Epithelial cell of esophagus (primary cell): ENCODE measurements around the gene MKX.

Experiments used
- DNase-seq: peaks from one replicate; pipeline ENCODE4 v3.0.0; 2010; ENCODE audit warnings: low read depth
- H3K4me3 ChIP-seq: 2 replicates; pipeline ENCODE4 v1.5.1; 2011; ENCODE audit warnings: mild to moderate bottlenecking, low read length, control low read depth
- CTCF ChIP-seq: IDR thresholded peaks from 2 replicates; pipeline ENCODE4 v1.5.1; 2011; ENCODE audit warnings: low read depth, mild to moderate bottlenecking, low read length, control low read depth, inconsistent platforms; ENCODE audit not compliant: insufficient read depth; ENCODE audit errors: missing control alignments

Gene MKX

GRCh38 chr10:27673065-27673464, 72.6 kb downstream of the MKX start:
- no peak overlapping the region for H3K4me3 ChIP-seq
- no peak for TF ChIP-seq CTCF
- no peak for DNase-seq

DNA sequence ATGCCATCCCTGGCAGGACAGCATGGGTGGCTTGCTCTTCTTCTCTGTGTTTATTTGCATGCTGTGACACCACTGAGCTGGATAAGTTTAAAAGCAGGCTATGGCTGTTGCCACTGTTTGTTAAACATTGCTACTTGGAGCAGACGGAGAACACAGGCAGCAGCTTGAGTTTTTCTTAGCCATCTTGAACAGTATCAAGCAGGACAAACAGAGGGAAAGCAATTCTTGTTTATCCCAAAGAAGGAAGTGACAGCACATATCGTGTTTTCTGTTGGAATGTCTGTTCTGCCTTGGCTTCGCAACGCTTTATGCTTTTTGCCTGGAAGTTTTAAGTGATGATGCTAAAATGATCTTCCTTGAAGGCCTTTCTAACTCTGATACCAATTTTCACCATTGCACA, 73.8 kb downstream of the MKX start:
- TF ChIP-seq CTCF: no peak
- DNase-seq: no peak

GRCh38 chr10:27664461-27664860, 81.2 kb downstream of the MKX start:
- DNase-seq: no peak
- TF ChIP-seq CTCF: no peak
- no peak overlapping the region for H3K4me3 ChIP-seq

More for the DNA sequence above, 73.8 kb downstream of the MKX start:
- no peak overlapping the region for H3K4me3 ChIP-seq

DNA sequence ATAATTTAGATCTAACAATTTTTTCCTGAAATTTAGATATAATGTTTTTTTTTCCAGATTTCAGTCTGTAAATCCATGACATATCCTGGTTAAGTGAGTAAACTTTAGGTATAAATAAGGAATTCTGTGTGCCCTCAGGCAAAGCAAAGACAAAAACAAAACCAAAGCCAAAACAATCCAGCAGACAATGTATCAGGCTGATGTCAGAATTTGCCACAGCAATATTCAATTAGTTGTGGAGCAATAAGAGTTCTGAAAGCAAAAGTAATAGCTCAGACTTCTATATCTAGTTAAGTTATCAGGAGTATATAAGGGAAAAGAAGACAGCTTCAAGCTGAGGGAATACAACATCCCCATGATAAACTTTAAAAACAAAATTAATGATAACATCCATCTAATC, 82.0 kb downstream of the MKX start:
- no peak for DNase-seq
- TF ChIP-seq CTCF: no peak

GRCh38 chr10:27661514-27662286, 83.9 kb downstream of the MKX start:
- TF ChIP-seq CTCF: no peak
- peak; percentile 21 for DNase-seq
- no peak overlapping the region for H3K4me3 ChIP-seq

More for the DNA sequence above, 82.0 kb downstream of the MKX start:
- no peak overlapping the region for H3K4me3 ChIP-seq

DNA sequence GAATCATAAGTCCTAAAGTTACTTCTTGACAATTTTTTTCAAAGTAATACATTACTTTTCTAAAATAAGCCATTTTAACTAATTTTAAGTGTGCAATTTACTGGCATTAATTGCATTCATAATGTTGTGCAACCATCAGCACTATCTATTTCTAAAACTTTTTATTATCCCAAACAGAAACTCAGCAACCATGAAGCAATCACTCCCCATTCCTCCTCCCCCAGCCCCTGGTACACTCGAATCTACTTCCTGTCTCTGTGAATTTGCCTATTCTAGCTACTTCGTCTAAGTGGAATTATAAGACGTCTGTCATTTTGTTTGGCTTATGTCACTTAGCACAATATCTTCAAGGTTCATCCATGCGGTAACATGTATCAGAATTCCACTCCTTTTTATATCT, 84.9 kb downstream of the MKX start:
- DNase-seq: no peak

More for the DNA sequence above, 84.9 kb downstream of the MKX start:
- TF ChIP-seq CTCF: no peak
- no peak overlapping the region for H3K4me3 ChIP-seq
